ENCODE results near the gene PIK3CB. TPM values are rescaled to one million over a fixed set of nuclear protein-coding genes. Genes with fewer than 3 reads are reported as not detected.

Gene PIK3CB
- polyA plus RNA-seq, 3 donors, result 26.8 to 32.2 (median 28.2) TPM

Other genes starting within 250 kb of the PIK3CB start
- gene CEP70, start 240.7 kb downstream of the PIK3CB start, polyA plus RNA-seq (ENCODE audit: insufficient read length in 3 of 3), result 10 to 100 TPM; 36.2 to 41.0 (median 39.9) TPM
- 10 to 100 TPM; 30.2 to 37.8 (median 30.6) TPM for gene FAIM, start 226.2 kb downstream of the PIK3CB start, polyA plus RNA-seq (ENCODE audit: insufficient read length in 3 of 3)
- not detected for gene FOXL2, start 112.2 kb upstream of the PIK3CB start, polyA plus RNA-seq (ENCODE audit: insufficient read length in 3 of 3)
- under 1 TPM; 0.06 TPM for gene FOXL2NB, start 112.3 kb upstream of the PIK3CB start, polyA plus RNA-seq (ENCODE audit: insufficient read length in 3 of 3)
- gene PRR23A, start 171.3 kb upstream of the PIK3CB start, polyA plus RNA-seq (ENCODE audit: insufficient read length in 3 of 3), result not detected
- not detected for gene PRR23B, start 186.0 kb upstream of the PIK3CB start, polyA plus RNA-seq (ENCODE audit: insufficient read length in 3 of 3)
- under 1 TPM in 1 of 3 donors, not detected in 2; 0.11 TPM for gene PRR23C, start 210.0 kb upstream of the PIK3CB start, polyA plus RNA-seq (ENCODE audit: insufficient read length in 3 of 3)

Measured in renal cortex interstitium (tissue), 3 donors.